Endothelial cell (in vitro differentiated cells): Measurements from ENCODE around the gene SRSF7. TPM values are rescaled to one million over a fixed set of nuclear protein-coding genes. Genes with fewer than 3 reads are reported as not detected.
"Not testable (repeated sequence)": the region's sequence is repeated elsewhere in the genome, so short reads cannot be mapped to it uniquely, and the experiment has no call there.

ENCODE experiments used
- DNase-seq: peaks from one replicate; pipeline ENCODE4 v3.0.0; 2021; ENCODE audit warnings: low spot score
- H3K27ac Mint-ChIP-seq: one replicate; pipeline ENCODE4 v1.8.0; 2021; ENCODE audit warnings: mixed read lengths, inconsistent platforms; ENCODE audit not compliant: unreplicated experiment
- H3K27me3 Mint-ChIP-seq: one replicate; pipeline ENCODE4 v1.8.0; 2021; ENCODE audit warnings: mild to moderate bottlenecking, moderate library complexity, mixed read lengths, inconsistent platforms; ENCODE audit not compliant: unreplicated experiment
- H3K36me3 Mint-ChIP-seq: one replicate; pipeline ENCODE4 v1.8.0; 2021; ENCODE audit warnings: mild to moderate bottlenecking, low read depth, mixed read lengths, inconsistent platforms; ENCODE audit not compliant: unreplicated experiment
- H3K4me1 Mint-ChIP-seq: one replicate; pipeline ENCODE4 v1.8.0; 2021; ENCODE audit warnings: mild to moderate bottlenecking, mixed read lengths, inconsistent platforms; ENCODE audit not compliant: unreplicated experiment
- H3K4me3 Mint-ChIP-seq: one replicate; pipeline ENCODE4 v1.8.0; 2021; ENCODE audit warnings: mild to moderate bottlenecking, mixed read lengths, inconsistent platforms; ENCODE audit not compliant: unreplicated experiment
- H3K9me3 Mint-ChIP-seq: one replicate; pipeline ENCODE4 v1.8.0; 2021; ENCODE audit warnings: mixed read lengths, inconsistent platforms; ENCODE audit not compliant: unreplicated experiment
- CTCF ChIP-seq: fragments of 200-600 bp; sonication (generic); IDR thresholded peaks from one replicate; pipeline ENCODE4 v1.5.0; 2021; ENCODE audit warnings: antibody characterized with exemption; ENCODE audit not compliant: unreplicated experiment
- total RNA-seq: library from RNA; stranded (reverse); fragmentation: NEBNext Ultra II Directional; extraction: Animal tissue kit (Norgen Biotek cat#: 25700); gene quantifications from one replicate; pipeline ENCODE4 v1.2.1, GENCODE V29; 2021; ENCODE audit not compliant: unreplicated experiment

SRSF7 gene
- total RNA-seq, 1 donor from 2014 or later, result 137 TPM

- peak overlapping the region; percentile 65 for H3K4me3 Mint-ChIP-seq
Observed at GRCh38 chr2:38711558-38711957, 39.6 kb downstream of the SRSF7 start.

GRCh38 chr2:38709567-38710194, 41.5 kb downstream of the SRSF7 start:
- no peak for DNase-seq
- TF ChIP-seq CTCF, result no peak

More at GRCh38 chr2:38711558-38711957, 39.6 kb downstream of the SRSF7 start:
- Mint-ChIP-seq H3K36me3 (peaks cover 13% of the 10 kb centered on the region), H3K27ac (no peak overlapping the region), H3K4me1 (no peaks in the 10 kb centered on the region), H3K9me3 (no peaks in the 10 kb centered on the region), H3K27me3 (peaks cover 5% of the 10 kb centered on the region)
- DNase-seq, result no peak
- no peak for TF ChIP-seq CTCF

GRCh38 chr2:38708900-38709566, 42.1 kb downstream of the SRSF7 start:
- no peak for TF ChIP-seq CTCF
- no peak overlapping the region for H3K27ac Mint-ChIP-seq
- no peaks in the 10 kb centered on the region for H3K4me1 Mint-ChIP-seq
- no peaks in the 10 kb centered on the region for H3K9me3 Mint-ChIP-seq
- peaks cover 3% of the 10 kb centered on the region for H3K27me3 Mint-ChIP-seq
- H3K4me3 Mint-ChIP-seq, result no peak overlapping the region
- DNase-seq, result no peak
- peaks cover 13% of the 10 kb centered on the region for H3K36me3 Mint-ChIP-seq

More at GRCh38 chr2:38709567-38710194, 41.5 kb downstream of the SRSF7 start:
- Mint-ChIP-seq H3K27ac (no peak overlapping the region), H3K36me3 (peaks cover 13% of the 10 kb centered on the region), H3K4me1 (no peaks in the 10 kb centered on the region), H3K9me3 (no peaks in the 10 kb centered on the region), H3K4me3 (no peak overlapping the region), H3K27me3 (peaks cover 3% of the 10 kb centered on the region)

GRCh38 chr2:38708491-38708890, 42.7 kb downstream of the SRSF7 start:
- DNase-seq, H3K27me3 Mint-ChIP-seq, H3K4me1 Mint-ChIP-seq, H3K4me3 Mint-ChIP-seq, H3K9me3 Mint-ChIP-seq, H3K27ac Mint-ChIP-seq: not testable (repeated sequence)
- H3K36me3 Mint-ChIP-seq, result peaks cover 13% of the 10 kb centered on the region

- H3K27ac Mint-ChIP-seq, result no peak overlapping the region
- TF ChIP-seq CTCF, result no peak
- H3K36me3 Mint-ChIP-seq, result peaks cover 7% of the 10 kb centered on the region
- H3K4me1 Mint-ChIP-seq, result no peaks in the 10 kb centered on the region
- no peak for DNase-seq
- no peak overlapping the region for H3K4me3 Mint-ChIP-seq
- H3K9me3 Mint-ChIP-seq, result no peaks in the 10 kb centered on the region
- H3K27me3 Mint-ChIP-seq, result peaks cover 3% of the 10 kb centered on the region
Observed at GRCh38 chr2:38706846-38707345, 44.3 kb downstream of the SRSF7 start.
